Measurements from ENCODE around the gene EPHB6. TPM values are rescaled to one million over a fixed set of nuclear protein-coding genes. Genes with fewer than 3 reads are reported as not detected.

Gene EPHB6
- total RNA-seq, 1 experiment from 2014 or later: 12.6 TPM

DNA sequence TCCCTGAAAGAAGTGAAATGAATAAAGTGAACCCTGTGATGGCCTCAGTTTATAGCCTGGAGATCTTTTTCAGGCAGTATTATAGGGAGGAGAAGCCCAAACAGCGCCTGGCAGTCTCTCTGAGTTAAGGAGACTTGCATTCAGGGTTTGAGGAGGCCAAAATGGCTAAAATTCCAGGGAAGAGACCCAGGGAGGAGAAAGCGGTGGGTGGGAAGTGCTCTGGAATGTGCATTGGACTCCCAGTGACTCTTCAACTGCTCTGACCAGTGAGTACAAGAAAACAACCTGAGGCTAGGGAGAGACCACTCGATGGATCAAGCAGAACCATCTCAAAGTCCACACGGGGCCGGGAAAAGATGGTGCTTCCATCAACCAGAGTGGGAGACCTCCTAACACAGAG, 35.3 kb upstream of the EPHB6 start:
- RAD21 ChIA-PET (ENCODE audit: low non-redundant PET in 1 of 2, low total read pairs in 2 of 2, uncharacterized antibody in 2 of 2, unreplicated experiment in 2 of 2): no interaction called here
- ATAC-seq: no peak
- CTCF ChIA-PET: interaction anchor here (3.7 kb wide), 1 partner anchor 8 kb away, joined by 15 read pairs; no protein-coding TSS in a partner anchor
- TF ChIP-seq, protein P1, sequence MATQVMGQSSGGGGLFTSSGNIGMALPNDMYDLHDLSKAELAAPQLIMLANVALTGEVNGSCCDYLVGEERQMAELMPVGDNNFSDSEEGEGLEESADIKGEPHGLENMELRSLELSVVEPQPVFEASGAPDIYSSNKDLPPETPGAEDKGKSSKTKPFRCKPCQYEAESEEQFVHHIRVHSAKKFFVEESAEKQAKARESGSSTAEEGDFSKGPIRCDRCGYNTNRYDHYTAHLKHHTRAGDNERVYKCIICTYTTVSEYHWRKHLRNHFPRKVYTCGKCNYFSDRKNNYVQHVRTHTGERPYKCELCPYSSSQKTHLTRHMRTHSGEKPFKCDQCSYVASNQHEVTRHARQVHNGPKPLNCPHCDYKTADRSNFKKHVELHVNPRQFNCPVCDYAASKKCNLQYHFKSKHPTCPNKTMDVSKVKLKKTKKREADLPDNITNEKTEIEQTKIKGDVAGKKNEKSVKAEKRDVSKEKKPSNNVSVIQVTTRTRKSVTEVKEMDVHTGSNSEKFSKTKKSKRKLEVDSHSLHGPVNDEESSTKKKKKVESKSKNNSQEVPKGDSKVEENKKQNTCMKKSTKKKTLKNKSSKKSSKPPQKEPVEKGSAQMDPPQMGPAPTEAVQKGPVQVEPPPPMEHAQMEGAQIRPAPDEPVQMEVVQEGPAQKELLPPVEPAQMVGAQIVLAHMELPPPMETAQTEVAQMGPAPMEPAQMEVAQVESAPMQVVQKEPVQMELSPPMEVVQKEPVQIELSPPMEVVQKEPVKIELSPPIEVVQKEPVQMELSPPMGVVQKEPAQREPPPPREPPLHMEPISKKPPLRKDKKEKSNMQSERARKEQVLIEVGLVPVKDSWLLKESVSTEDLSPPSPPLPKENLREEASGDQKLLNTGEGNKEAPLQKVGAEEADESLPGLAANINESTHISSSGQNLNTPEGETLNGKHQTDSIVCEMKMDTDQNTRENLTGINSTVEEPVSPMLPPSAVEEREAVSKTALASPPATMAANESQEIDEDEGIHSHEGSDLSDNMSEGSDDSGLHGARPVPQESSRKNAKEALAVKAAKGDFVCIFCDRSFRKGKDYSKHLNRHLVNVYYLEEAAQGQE (IDR thresholded peaks at IDR 0.05; ENCODE audit: low read depth): no peak
- TF ChIP-seq, protein P2, sequence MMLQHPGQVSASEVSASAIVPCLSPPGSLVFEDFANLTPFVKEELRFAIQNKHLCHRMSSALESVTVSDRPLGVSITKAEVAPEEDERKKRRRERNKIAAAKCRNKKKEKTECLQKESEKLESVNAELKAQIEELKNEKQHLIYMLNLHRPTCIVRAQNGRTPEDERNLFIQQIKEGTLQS (IDR thresholded peaks at IDR 0.05): no peak
- TF ChIP-seq EZH2 (IDR thresholded peaks at IDR 0.05): no peak
- TF ChIP-seq SP1 (IDR thresholded peaks at IDR 0.05; ENCODE audit: low read depth): no peak
- TF ChIP-seq EZH2phosphoT487 (IDR thresholded peaks at IDR 0.05; ENCODE audit: borderline replicate concordance): no peak
- no peak for TF ChIP-seq MAX (IDR thresholded peaks at IDR 0.05)
- no peak for TF ChIP-seq SRF (IDR thresholded peaks at IDR 0.05; ENCODE audit: low read depth)
- TF ChIP-seq ZNF274 (IDR thresholded peaks at IDR 0.05; ENCODE audit: low read depth, low read length): no peak
- TF ChIP-seq YY1 (IDR thresholded peaks at IDR 0.05; ENCODE audit: extremely low read depth, insufficient replicate concordance, low read depth, low read length): no peak
- no peak for TF ChIP-seq RAD21 (IDR thresholded peaks at IDR 0.05; ENCODE audit: low read depth)
- H3K79me2 ChIP-seq (ENCODE audit: insufficient read depth, low read length): no peaks in the 10 kb centered on the region
- no peaks in the 10 kb centered on the region for H3K9me3 ChIP-seq (ENCODE audit: control insufficient read depth in 1 of 2, insufficient read depth in 1 of 2, low read depth in 1 of 2, low read length in 2 of 2)
- H3K4me3 ChIP-seq (replicated peaks in 1 of 2; ENCODE audit: low read depth in 1 of 2, low read length in 2 of 2): no peak overlapping the region
- no peaks in the 10 kb centered on the region for H3K9me2 ChIP-seq (ENCODE audit: insufficient read depth)
- H3K36me3 ChIP-seq (ENCODE audit: control insufficient read depth in 1 of 2, insufficient read depth in 2 of 2, low read length in 2 of 2): no peaks in the 10 kb centered on the region
- H3K9ac ChIP-seq (ENCODE audit: low read length): no peak overlapping the region
- H2AFZ ChIP-seq (ENCODE audit: low read depth, low read length, poor library complexity, severe bottlenecking): no peak overlapping the region
- POLR2A ChIA-PET: no interaction called here
- no peak for DNase-seq (ENCODE audit: low read depth, low spot score)
- no TSS peak for BruUV-seq (replicated peaks)
- peaks cover 21% of the 10 kb centered on the region; the same call in 1 of the 2 replicates for H3K27me3 ChIP-seq (ENCODE audit: insufficient read depth, low read length)
- intact Hi-C loops (cut with micrococcal nuclease): loop anchor here (10.0 kb wide), 1 partner anchor 285 kb away; no protein-coding TSS in a partner anchor
- H3K4me1 ChIP-seq (ENCODE audit: control insufficient read depth in 1 of 2, insufficient read depth in 2 of 2, low read length in 2 of 2): no peaks in the 10 kb centered on the region
- H4K20me1 ChIP-seq (ENCODE audit: insufficient read depth): no peaks in the 10 kb centered on the region
- H3K27ac ChIP-seq (ENCODE audit: low read depth, low read length): no peak overlapping the region
- H3K4me2 ChIP-seq (ENCODE audit: low read length): no peak overlapping the region
